T follicular helper cell (primary cell): Measurements from ENCODE around the gene PDE10A.

Source experiments
- DNase-seq: peaks from one replicate; pipeline ENCODE4 v3.0.0-alpha.2; 2020; ENCODE audit warnings: low read depth

The PDE10A gene

DNA sequence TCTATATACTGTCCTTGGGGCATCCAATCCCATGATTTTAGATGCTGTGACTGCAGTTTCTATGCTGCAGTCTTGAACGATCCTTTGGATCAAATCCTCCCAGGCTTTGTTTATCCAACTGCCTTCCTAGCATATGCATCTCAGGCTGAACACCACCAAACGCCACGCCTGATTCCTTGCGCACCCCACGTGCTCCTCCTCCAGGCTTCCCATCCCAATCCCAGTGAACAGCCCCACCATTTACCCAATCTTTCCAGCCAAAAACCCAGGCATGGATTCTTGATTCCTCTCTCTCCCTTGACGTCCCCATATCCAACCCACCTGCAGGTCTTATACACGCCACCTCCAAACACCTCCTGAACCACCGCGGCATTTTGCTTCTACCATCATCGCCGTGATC is 7.8 kb downstream of the PDE10A start:
- DNase-seq = no peak

DNA sequence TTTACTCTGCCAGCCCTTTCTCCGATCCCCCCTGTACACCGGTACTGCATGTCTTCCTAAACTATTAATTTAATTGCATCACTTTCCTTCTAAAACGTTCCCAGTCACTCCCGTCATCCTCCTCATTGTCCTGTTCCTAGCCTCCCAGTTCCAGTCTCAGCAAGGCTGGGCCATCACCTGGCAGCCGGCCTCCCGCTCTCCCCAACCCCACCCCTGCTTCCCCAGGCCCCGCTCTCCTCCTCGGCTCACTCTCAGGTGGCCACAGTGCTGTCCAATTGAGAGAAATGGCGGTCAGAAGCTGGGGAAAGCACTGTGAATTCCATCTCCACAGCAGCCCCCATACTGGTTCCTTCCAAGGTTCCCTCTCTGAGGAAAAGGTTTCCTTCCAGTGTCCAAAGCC is 8.9 kb downstream of the PDE10A start:
- no peak for DNase-seq

DNA sequence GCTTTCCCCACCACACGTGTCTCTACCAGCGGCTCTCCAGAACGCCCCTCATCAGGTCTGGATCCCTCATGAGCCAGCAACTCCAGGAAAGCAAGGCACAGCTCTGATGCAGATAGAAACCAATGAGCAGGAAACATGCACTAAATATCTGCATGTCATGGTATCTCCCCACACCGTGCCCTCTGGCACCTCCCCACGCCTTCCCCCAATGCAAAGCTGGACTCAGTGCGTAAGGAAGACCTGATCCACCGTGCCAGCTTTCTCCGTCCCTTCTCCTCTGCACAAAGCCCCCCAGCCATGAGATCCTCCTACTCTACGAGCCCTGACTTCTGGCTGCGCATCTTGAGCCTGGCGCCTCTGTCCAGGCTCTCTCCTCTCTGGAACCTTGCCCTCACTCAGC is 9.4 kb downstream of the PDE10A start:
- DNase-seq = no peak

DNA sequence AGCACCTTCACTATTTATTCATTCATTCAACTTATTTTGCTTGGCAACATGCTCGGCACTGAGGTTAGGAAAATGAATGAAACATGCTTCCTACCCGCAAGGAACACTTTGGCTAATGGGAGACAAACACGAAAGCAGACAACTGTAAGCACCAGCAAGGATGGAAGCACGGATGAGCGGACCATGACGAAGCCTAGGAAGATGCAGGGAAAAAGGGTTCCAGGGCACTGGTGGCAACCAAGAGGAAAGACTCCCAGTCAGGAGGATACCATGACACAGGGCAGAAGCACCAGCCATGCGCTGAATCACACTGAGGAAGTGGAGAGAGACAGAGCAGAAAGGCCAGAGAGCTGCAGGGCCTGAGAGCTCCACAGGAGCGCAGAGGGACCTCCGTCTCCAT is 9.8 kb downstream of the PDE10A start:
- DNase-seq = no peak

DNA sequence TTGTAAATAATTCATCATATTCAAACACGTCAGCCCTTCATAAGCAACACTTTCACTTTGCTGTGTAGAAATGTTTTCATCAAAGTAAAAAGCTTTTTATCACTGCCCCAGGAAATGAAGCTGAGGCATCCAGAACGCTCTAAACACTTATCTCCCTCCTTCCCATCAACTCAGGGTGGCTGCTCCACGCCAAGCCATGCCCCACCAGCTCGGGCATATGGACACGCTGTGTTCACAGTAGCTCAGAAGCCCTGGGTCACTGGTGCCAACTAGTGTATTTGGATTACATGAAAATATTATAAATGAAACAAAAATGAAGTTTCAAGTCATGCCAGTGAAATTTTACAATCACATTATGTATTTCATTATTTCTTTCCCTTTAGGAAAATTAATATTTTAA is 10.3 kb downstream of the PDE10A start:
- DNase-seq = no peak

DNA sequence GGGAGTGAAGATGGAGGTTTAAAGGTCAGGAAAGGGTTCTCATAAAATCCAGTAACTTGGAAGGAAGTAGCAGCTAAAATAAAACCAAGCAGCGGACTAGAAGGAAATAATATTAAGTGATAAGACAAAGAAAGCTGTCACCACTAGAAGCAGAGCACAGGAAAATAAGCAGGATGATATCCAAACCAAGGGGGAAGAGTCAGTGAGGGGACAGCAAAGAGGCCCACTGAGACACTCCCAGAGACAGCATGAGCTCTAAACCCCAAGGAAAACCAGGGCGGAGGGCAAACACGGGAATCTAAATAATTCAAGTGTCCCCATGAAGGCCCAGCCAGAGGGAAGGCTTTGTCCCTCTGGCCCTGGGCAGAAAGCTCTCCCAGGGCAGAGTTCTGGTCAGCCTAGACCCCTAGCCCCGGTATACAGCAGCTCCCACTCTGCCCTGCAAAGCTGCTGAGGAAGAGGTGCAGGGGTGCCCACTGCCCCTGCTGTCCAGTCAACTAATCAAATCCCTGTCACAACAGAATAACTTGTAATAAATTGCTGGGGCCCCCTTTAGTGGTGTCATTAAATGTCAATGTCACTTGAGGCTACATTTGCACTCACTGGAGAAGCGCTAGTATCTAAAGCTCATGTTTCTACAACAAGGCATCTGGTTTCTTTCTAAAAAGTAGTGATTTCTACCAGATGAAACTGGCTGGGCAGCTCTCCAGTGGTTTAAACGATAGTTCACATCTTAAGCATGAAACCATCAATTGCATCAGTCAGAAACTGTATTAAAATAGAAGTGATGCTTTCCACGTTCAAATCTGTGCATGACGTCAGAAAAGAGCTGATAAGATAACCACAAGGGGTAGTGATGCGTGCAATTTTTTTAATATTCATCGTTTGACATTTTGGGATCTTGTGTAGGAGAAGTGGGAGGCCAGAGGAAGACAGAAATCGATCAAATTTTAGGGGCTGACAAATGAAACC is 13.6 kb downstream of the PDE10A start:
- DNase-seq = no peak

DNA sequence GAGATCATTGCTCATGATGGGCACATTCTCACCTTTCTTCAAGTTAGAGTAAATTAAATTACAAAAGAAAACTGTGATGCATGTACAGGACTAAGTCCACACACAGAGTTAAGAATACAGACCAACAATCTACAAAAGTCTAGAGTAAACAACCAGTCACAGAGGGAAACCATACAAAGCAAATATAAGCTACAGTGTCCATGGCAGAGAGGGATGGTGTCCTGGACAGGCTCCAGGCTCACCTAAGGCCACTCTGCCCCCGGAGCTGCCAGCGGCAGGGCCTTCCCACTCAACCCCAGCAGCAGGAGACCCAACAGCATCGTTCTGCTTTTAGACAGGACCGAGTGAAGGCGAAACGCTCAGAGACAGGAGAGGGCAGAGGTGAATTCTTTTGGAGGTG is 16.0 kb downstream of the PDE10A start:
- no peak for DNase-seq

DNA sequence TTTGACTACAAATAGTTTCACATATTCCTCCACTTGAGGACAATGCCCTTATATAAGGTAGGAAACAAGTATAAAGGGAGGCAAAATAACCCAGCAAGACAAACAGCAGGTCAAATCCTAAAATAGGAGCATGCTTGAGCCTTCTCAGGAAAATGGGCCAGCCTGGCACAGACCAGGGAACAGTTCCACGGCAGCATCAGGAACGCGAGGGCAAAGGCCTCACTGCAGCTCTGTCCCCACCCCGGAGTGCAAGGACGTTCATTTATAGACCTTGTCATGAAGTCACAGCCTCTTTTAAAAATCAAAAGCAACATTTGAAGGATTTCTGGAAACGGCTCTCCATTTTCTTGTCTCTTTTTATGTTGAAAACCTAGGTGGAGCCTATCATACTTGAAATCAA is 17.1 kb downstream of the PDE10A start:
- DNase-seq = no peak

DNA sequence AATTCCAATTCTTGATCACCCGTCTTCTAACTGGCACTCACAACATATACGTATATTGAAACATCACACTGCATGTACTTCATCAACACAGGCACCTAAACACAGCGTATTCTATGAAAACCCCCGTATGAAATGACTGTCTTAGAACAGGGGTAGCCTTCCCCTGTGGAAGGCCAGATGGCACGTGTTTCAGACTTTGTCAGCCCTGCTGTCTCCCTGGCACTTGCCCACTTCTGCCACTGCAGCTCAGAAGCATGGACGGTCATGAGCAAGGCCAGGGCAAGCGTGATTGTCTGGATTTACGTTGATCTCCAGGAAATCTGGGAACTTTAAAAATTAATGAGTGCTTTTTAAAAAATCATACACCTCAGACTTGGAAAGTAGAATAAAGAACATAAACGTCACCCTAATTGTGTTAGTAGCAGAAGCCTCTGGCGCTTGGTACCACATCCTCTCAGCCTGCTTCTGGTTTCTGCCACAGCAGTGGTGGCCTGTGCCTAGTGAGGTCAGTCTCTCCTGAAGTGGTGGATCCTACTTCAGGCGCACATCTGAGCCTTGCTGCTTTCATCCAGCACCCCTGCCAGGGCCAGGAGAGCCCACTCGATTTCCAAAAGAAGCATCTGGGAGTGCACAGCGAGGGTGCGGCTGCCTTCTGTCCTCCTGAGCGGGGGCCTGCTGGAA is 18.3 kb downstream of the PDE10A start:
- no peak for DNase-seq

DNA sequence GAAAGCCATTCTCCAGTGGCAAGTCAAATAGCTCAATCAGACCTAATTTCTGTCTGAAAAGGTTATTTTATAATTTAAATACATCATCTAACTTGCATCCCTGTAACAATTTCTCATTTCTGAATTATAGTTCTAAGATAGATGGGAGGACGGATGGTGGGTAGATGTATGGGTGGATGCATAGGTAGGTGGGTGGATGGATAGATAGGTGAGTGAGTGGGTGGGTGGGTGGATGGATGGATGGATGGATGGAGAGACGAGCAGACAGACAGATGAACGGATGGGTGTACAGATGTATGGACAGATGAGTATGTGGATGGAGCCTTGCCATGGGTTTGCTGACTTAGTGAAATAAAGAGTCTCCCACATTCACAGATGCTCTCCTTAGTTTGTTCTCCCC is 20.0 kb downstream of the PDE10A start:
- DNase-seq = no peak

DNA sequence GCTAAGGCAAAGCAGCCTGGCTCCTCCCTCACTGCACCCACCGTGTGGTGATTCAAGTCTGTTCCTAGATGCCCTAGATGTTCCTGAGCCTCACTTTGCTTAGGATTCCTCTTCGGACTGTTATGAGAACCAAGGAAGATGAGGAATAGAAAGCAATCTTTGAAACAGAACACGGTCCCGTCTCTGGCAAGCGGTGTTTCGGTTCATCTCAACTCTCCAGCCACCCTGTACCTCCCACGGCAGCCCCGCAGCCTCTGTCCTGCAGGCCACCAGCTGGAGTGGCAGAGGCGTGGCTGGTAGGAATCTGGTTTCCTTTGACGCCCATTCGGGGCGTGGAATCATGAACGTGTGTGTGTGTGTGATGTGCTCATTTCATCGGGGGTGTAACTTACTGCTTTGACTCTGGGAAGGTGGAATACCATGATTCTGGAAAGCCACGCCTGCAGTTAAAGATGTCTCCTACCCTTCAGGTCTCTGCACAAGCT is 21.3 kb downstream of the PDE10A start:
- DNase-seq = no peak

DNA sequence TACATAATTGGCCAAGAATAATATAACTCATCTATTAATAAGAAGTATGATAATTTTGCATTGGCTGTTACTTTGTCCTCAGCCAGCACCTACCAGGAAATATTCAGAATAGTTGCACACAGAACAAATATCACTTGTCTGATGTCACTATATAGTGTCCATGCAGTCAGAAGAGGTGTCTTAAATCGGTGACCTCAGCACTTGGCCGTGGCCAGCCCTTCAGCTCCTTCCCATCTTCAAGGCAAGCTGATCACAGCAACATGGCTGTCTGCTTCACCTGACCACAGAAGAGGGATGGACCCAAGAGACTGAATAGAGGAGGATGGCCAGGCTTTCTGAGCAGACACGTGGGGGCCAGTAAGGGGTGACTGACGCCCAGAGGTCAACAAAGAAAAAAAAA is 22.2 kb downstream of the PDE10A start:
- no peak for DNase-seq

DNA sequence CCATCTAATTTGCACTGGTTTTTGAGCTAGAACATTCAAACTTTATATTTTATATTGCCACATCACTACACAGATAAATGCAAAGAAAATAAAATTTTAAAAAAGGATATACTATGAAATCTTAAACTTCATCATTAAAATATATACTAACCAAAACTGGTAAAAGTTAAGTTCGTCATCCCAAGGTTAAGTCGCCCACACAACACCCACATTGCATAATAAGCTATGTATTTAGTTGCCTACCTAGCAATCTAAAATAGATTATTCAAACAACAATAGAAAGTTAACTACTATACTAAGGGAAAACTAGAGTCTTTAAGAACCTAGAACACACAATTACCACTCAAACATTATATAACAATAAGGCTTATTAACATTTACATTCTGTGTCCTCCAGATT is 24.5 kb downstream of the PDE10A start:
- DNase-seq = no peak

DNA sequence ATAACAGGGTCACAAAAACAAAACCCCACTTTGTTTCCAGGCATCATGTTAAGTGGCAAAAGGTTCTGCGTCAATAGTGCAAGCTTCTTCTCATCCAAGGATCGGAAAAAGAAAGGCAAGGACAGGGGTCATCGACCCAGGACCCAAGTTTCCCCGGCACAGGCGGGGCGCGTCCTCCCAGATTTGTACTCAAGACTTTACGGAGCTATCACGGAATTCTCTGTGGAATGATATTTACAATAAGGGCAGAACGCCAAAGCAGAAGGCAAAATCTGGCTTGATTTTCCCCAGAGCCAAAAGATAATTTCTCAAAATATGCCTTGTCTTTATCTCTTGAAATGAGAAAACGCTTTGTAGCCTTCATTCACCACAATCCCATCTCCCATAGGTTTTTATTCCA is 25.5 kb downstream of the PDE10A start:
- no peak for DNase-seq

DNA sequence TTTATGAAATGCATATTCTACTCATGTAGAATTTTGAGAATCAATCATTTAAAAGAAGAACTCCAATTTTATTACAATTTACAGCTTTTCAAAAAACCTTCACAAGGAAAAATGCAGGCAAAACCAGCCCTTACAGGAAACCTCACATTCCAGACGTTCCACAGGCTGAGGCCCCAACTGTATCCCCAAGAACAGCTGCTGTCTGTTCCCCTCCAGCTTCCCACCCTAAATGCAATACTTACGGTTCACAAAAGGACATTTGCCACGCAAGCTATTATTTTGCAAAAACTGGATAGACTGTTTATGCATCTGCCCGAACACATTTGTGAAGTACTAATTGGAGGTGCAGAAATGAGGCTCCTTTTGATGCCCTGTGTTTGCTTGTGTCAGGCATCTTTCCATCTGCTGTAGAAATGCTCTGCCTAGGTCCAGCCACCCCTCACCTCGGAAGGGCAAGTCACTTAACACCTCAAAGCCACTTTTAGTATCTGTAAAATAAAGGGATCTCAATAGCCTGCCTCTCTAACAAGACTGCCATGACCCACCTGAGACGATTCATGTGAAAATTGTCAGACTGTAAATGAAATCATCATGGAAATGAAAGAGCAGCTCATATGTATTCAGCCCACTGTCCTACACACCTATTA is 26.5 kb downstream of the PDE10A start:
- DNase-seq = no peak

DNA sequence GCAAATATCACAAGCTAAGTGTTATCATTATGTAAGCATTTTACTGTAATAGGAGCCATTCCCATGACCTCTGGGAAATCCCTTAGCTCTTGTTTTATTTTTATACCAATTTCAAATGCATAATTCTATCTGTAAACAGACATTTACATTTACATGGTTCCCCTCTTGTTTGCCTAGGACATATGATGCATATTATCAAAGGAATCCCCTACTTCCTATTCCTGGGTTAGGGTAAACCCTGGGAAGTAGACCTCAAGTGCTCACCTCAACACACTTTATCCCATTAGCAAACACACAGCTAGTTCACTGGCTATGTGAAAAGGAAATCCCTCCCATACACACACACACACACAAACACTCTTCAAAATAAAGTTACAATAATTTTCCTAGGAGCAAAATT is 27.1 kb downstream of the PDE10A start:
- no peak for DNase-seq

DNA sequence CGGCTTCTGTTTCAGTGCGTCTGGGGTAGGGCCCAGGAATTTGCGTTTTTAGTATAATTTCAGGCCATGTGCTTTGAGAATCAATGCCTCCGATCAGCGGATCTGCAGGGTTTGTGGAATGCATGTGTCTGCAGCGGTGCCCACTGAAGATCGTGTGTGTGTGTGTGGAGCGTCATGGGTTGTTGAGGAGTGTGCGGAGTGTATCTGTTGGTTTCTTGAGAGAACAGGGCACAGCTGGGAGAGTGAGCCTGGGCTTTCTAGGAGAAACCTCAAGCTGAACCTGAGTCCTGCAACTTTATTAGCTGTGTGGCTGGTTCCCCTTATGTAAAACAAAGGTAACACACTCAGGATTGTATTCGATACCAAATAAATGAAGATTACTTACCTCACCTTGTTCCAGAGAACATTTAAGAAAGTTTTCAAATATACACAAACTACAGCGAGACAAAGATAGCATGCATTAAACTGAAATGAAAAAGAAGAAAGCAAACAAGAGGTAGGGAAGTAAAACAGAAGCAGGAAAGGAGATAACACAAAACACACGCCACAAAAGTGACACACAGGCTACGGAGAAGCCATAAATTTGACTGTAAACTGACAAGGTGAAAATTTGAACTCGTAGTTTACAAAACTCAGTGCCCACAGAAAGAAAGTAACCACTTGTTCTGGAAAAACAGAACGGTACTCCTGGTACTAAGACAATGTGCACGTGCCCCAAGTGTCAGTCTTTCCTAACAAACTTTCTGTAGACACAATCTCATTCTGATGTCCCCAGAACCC is 28.8 kb downstream of the PDE10A start:
- DNase-seq = no peak

DNA sequence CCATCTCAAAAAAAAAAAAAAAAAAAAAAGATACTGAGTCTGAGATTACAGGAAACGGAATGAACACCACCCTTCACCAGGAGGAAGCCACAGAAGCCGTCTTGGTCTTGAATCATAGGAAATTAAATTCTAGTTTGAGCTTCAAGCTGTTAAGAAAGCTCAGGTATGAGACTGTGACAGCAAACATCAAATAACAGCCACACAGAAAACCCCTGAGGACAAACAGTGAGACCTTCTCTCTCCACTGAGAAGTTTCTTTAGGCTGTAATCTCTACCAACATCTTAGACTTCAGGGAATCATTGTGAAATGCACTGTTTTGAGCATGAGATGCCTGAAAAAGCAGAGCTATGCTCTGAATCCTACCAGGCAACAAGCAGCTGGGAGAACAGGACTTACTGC is 30.8 kb downstream of the PDE10A start:
- no peak for DNase-seq

DNA sequence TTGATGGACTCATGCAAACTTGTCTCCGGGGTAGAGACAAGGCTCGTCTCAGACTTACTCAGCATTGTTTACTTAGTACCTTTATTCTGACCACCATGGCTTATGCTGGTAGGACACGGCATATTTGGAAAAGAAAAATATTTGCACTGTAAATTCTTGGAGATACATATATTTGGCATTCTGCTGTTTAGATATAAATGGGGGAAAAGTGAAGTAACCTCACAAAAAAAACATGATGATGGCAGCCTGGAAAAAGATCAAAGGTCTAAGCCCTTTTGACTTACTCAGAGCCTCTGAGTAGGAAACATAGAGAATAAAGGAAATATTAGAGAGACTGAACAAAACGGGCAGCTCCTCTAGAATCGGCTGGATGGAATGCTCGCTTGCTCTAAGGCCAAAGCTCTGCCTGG is 32.5 kb downstream of the PDE10A start:
- no peak for DNase-seq

DNA sequence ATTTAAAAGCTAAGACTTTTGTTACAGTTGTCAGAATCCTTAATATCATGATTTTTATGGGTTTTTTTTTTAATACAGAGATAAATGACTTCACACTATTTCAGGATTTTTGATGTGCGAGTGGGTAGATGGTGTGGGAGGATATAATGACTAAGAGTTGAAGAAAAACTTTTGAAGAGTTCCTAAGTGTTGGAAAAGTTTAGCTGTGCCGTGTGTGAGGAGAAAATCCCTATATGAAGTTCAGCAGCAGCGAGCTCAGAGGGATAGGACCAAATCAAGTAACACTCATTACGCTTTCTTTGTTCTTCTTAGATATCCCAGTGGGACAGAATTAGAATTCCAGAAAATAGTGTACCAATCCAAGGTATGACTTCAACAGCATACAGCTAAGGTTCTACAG is 34.1 kb downstream of the PDE10A start:
- DNase-seq = no peak

DNA sequence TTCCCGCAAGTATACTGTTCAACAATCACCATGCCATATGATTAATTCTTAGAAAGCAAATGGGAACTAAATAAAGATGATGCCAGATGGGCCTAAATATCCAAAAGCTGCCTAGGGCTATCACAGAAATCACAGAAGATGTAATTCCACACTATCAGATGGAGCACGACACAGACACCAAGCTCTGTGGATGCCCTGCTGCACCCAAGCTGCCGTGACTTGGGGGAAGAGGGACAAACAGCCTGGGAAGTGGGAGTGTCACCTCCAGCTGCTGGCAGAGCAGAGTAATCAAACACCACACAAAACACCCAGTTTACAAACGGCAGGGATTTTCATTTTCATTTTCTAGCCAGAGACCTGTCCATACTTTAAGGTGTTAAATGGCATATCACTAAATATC is 35.7 kb downstream of the PDE10A start:
- no peak for DNase-seq

DNA sequence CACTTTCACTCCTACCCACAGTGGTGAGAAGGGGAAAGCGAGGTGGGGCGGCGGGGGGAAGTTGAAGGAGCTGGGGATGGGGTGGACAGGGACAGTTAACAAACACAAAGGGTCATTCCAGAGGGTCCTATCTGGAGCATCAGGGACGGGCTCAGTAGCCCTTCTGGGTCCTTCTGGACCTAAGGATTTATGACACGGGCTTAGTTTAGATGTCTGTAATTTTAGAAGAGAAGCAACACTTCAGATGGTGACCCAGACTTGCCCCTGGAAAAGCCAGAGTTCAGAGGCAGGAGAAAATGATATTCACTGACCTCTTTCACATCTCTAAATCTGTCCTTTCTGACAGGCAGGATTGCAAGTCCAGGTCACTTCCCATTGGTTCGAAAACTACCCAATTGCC is 36.3 kb downstream of the PDE10A start:
- DNase-seq = no peak
